Measurements from ENCODE around the gene XXYLT1.

Gene XXYLT1

DNA sequence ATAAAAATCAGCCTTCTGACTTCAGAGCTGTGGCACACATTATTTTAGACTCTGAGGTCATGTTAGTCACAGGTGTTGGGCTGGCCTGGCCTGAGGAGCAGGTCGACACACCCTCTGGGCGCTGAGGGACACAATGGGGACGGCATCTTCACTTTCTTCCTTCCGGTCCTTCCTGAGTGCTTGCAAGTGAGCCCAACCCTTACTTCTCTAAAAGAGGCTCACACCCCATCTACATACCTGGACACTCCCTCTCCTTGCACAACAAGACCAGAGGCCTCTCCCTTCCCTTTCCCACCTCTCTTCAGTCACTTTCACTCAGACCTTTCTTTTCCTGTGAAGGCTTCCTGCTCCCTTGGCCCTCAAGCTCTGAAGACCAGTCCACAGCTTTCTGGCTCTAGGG, 85.4 kb downstream of the XXYLT1 start:
- no peak for DNase-seq (ENCODE audit: low read depth)

DNA sequence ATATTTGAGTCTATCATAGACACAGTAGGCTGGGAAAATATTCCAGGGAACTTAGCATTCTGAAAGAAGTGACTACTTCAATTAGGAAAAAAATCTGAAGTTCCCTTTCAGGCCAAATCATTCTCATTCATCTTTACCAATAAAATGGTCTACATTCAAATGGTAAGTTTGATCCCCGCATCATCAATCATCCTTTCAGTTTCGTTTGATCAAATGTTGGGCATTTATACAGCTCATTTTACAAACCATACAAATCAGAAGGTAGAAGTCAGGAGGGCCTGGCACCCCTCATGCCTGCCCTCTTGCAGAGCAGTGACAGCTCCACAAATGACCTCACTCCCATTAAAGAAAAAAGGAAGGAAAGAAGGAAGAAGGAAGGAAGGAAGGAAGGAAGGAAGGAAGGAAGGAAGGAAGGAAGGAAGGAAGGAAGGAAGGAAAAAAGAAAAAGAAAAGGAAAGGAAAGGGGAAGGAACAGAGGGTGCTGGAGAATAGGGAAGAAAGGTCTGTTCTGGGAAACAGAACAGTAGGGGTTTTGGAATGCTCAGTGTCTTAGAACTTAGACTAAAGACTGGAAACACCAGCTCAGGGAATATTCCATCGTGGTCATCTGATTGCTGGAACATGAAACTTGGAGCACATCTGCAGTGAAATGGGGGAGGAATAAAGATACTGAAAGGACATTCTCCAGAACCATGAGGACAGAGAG, 86.1 kb downstream of the XXYLT1 start:
- no peak for DNase-seq (ENCODE audit: low read depth)

DNA sequence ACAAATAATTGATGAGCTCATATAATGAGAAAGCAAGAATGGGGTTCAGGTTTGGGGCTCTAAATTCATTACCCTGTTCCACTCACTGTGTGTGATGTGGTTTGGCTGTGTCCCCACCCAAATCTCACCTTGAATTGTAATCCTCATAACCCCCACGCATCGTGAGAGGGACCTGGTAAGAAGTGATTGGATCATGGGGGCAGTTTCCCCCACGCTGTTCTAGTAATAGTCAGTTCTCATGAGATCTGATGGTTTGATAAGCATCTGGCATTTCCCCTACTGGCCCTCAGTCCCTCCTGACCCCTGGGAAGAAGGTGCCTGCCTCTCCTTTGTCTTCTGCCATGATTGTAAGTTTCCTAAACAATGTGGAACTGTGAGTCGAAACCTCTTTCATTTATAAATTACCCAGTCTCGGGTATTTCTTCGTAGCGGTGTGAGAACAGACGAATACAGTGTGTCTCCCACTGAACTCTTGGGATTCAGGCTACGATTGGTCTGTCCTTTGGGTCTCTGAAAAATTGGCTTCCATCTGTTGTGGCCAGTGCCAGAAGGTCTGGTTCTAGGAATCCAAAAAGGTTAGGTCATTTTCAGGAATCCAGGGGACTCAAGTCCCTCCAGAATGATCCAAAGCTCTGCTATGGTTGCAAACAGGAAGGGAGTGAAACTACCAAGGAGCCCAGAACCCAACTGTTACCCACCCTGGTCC, 87.7 kb downstream of the XXYLT1 start:
- DNase-seq (ENCODE audit: low read depth), result no peak

DNA sequence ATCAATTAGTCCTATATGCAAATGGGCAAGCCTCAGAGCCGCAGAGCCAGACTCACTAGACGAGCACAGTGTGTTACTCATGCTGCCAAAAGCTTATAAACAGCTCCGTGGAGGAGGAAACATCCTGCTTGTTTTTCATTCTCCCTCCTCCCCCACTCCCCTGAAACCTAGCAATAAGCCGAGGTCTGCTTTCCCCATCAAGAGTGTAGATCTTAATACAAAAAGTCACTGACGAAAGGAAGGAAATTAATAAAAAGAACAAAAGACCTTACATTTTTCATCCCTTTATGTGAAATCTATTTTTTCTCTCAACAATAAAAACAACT, 88.5 kb downstream of the XXYLT1 start:
- DNase-seq (ENCODE audit: low read depth), result no peak

DNA sequence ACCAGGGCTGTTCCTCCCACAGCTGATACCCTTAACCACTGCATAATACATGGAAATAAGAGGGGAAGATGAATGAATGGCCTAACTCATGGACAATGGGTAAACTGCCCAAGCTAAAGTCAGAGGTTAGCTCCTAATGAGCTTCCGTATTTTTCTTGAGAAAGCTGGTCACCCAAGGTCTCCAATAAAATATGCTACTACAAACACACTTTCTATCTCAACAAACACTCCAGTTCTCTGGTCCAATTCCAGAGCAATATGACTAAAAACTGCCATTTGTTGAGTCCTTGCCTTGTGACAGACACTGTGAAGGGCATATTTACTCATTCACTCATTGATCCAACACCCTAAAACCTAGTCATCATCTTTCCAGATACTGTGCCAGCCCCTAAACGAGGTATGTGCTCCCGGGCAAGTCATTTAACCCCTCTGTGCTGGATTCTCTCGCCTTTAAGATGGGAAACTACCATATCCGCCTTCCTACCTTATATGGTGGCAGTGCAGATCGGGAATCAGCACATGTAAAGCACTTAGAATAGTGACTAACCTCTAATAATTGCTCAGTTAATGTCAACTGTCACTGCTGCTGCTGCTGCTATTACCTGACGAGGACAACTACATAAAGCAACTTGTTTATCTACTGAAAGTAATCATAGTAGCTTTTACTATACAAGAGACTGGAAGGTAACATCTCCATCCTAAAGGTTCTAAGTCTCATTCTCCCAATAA, 89.1 kb downstream of the XXYLT1 start:
- DNase-seq (ENCODE audit: low read depth), result no peak

DNA sequence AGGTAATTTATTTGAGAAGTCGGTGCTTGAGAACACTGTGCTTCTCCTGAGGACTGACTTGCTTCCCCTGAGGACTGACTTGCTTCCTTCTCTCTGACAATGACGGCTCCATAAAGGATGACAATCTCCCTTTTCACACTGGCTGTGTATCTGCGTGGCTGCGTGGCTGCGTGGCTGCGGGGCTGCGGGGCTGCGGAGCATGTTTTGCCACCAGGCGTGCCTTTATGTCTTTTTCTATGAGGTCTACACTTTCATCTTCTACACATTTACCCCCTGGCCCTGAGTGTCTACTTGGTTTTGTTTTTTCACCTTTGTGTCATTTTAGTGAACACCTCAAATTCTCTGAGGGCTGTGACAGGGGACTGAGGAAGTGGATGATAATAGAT, 89.9 kb downstream of the XXYLT1 start:
- DNase-seq (ENCODE audit: low read depth), result no peak

DNA sequence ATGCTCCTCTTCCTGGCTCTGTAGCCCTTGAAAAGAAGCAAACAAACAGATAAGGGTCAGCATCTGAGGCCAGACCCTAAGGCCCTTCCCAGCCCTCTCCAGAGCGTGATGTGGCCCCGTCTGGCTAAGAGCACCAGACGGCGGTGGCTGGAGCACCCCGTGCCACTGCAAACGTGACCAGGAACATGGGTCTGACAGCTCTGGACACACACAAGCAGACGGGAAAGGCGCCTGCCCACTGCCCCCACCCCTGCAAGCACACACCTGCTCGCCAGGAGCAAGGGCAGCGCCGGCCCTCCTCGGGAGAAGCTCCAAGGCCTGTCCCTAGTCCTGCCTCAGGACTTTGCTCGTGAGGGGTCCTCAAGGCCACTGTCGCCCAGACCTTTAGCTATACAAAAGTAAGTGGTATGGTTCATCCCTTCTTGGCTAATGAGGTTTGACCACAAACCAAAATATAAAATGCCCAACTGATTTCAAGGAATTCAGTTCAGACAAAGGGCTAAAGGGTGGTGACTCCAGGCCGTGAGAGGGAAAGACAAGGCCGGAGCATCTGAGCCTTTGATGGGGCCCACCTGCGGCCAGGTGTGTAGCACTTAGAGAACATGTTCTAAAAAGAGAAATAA, 90.4 kb downstream of the XXYLT1 start:
- no peak for DNase-seq (ENCODE audit: low read depth)

DNA sequence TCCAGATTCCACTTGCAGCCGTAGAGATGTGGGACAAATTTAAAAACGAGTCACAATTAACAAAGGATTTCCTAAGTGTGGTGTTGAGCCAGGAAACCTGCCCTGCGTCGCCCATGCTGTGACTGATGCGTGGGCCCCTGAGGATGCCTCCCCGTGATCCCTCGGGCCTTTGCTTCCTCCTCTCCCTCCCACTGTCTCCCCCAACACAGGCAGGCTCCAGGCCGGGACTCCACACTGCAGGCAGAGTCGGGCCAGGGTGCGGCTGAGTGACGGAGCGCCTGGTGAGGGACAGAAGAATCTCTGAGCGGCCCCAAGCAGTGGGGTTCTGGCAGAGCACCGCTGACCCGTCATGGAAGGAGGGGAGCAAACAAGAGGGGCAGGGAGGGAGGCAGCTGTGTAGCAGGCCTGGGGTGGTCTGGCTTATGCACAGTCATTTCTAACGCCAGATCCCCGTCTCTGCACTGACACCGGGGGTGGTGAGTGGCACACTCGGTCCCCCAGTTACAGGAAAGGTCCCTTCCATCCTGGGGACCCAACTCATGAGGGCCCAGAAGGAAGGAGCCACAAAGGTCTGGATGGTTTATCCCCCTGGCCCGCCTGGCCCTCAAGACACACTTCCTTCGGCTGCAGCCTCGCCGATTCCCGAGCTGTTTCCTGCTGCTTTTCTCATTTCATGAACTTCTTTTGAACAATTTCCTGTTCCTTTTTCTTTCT, 91.0 kb downstream of the XXYLT1 start:
- no peak for DNase-seq (ENCODE audit: low read depth)

DNA sequence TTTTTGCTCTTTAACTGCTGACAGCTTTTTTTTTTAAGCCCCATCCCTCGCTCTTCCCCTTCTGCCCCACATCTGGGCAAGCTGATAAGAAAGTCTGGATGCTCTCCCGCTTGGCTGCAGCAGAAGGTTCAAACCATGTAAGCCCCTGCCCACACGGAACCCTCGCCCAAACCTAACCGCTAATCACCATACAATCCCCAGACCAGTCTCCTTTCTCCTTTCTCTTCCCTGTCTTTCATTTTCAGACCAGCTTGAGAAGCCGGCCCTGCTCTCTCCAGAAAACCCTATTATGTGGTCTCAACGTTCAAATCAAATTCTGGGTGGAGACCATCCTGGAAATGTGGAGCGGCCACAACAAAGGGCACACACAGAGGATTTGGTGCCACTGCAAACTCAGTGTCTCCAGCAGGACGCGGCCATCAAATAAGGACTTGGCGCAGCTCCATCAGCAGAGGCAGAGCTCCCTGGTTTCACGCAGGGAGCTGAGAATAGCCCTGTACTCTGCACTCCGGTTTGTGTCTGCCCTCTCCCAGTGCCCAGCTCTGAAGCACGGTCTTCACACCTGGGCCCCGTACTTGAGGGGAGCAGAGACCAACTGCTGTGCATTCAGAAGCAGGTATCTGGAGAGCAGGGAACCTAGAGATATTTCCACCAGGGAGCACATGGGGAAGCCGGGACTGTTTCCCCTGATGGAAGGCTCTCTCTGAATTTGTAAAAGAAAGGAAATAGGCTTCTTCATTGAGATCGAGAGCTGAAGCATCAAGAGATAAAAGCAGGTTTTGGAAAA, 92.6 kb downstream of the XXYLT1 start:
- DNase-seq (ENCODE audit: low read depth), result no peak

DNA sequence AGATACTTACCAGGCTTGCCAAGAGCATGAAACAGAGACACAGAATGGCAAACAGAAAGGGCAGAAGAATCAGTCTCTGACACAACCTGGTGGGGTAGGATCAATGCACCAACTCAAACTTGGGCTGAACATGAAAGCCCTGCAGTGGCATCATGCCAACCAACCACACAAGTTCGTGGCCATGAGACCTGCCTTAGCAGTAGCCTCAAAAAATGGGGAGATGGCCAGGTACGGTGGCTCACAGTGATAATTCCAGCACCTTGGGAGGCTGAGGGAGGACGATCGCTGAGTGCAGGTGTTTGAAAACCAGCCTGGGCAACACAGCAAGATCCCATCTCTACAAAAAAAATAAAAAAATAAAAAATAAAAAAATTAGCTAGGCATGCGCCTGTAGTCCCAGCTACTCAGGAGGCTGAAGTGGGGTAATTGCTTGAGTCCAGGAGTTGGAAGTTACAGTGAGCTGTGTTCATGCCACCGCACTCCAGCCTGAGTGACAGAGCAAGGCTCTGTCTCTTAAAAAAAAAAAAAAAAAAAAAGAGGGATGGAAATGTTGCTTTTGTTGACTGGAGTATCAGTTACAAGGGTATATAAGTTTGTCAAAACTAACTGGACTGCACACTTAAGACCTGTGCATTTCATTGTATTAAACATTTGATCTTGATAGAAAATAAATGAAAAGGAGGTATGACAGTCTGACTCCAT, 93.4 kb downstream of the XXYLT1 start:
- DNase-seq (ENCODE audit: low read depth), result no peak

DNA sequence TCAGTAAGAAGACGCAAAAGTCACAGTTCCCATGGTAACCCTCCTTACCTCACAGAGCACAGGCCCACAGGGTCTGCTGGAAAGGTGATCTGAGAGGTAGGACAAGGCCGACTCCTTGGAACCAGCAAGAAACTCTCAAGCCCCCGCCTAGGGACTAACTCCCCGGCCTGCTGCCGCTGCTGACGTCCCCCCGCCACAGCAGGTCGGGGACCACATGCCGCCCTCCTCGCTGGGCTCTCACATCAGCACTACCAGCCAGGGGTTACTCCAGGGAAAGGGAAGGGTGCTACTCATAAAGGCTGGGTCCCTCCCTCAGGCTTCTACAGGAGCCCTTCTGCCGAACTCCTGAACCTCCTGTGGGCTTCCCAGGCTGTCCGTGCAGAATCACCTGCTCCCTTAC, 94.2 kb downstream of the XXYLT1 start:
- no peak for DNase-seq (ENCODE audit: low read depth)

DNA sequence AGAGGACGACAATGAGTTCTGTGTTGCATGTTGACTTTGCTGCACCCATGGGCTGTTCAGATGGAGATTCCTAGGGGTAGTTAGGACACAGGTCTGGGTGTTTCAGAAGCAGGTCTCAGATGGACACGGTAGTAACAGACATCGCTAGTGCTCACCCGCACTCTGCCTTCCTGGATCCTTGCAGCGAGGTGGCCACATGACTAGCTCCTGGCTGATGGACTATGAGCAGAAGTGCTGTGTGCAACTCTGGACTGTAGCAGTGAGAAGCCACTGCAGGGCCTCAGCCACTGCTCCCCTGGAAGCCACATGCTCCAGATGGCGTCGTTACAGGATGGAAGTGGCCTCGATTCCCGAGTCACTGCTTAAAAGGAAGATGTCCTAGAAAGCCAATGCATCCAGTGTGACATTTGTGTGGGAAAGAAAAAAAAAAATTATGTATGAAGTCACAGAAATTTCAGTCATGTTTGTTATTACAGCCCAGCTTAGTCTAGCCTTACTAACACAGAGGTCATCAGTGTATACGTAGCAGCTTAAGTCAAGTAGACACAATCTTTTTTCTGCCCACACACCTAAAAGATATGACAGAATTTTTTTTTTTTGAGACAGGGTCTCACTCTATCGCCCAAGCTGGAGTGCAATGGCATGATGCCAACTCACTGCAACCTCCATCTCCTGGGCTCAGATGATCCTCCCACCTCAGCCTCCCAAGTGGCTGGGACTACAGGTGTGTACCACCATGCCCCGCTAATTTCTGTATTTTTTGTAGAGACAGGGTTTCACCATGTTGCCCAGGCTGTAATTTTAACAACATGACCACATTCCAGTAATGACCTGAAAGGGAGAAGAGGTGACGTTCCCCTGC, 95.3 kb downstream of the XXYLT1 start:
- no peak for DNase-seq (ENCODE audit: low read depth)

DNA sequence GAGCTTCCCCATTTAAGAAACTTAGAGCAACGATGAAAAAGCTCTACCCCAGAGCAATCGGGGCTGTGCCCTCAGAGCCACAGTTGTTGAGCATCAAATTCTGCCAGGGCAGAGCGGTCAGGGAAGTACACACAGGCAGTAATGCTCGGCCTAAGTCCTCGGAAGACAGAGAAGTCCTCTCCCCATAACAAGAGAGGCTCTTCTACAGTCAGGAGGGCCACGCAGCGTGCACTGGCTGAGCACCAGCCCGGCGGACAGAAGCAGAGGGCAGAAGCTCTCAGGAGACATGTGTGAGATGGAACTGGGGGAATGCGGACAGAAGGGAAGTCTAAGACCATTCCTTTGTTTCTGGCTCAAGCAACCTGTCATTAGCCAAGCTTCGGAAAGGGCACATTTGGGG, 95.9 kb downstream of the XXYLT1 start:
- DNase-seq (ENCODE audit: low read depth), result no peak

DNA sequence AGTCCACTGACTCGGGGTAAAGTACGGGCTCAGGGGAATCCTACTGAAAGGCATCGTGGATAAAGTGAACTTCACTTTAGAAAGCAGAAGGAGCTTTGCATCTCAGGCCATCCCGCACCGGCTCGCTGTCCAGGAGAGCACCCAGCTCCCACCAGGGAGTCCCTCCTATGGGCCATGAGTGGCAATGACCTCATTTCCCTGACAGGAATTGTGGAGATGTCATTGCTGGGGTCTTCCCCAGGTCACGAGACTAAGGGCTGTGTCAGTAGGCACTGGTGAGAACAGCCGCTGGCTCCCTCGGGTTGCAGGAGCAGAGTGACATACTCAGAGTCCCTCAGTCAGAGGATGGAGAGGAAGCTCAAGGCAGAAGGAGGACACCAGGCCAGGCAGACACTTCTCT, 97.3 kb downstream of the XXYLT1 start:
- no peak for DNase-seq (ENCODE audit: low read depth)

DNA sequence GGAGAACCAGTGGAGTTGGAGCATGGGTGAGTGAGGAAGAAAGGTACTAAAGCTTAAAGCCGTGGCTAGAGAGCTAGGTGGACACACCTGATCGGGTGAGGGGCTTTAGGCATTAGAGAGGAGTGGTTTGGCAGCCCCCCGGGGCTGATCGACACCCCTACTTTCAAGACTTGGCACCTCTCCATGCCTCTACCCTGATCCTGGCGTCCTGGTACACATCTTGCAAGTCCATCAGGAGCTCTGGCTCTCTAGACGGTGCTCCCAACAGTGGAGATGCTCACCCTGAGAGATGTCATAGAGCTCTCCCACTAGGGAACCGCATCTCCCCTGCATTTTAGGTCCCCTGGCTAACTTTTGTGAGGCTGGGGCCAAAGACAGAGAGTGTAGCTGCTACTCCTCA, 98.1 kb downstream of the XXYLT1 start:
- no peak for DNase-seq (ENCODE audit: low read depth)

DNA sequence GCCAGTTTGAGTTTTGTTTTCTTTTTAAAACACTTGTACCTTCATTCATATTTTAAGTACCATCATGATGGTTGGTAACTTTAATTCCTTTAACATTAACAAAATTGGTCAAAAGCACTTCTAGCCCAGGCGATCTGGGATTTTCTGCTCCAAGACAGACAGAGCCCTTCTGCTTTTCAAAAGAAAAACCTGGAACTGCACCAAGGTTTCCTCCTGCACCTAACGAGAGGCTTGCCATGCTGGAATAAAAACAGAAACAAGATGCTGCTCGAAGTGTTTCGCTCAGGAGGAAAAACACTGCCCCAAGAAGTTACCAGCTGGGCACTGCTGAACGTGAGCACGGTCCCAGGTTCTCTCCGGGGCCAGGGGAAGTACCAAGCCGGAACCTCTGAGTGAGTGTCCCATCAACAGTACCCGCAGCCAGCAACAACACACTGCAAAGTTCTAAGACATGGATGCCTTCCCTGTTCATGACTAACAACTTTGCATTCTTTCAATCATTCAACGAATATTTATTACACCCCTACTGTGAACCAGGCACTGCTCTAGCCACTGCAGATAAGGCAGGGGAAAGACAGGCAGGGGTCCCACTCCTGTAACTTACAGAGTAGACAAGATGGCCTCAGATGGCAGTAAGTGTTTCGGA, 98.8 kb downstream of the XXYLT1 start:
- DNase-seq (ENCODE audit: low read depth), result no peak

DNA sequence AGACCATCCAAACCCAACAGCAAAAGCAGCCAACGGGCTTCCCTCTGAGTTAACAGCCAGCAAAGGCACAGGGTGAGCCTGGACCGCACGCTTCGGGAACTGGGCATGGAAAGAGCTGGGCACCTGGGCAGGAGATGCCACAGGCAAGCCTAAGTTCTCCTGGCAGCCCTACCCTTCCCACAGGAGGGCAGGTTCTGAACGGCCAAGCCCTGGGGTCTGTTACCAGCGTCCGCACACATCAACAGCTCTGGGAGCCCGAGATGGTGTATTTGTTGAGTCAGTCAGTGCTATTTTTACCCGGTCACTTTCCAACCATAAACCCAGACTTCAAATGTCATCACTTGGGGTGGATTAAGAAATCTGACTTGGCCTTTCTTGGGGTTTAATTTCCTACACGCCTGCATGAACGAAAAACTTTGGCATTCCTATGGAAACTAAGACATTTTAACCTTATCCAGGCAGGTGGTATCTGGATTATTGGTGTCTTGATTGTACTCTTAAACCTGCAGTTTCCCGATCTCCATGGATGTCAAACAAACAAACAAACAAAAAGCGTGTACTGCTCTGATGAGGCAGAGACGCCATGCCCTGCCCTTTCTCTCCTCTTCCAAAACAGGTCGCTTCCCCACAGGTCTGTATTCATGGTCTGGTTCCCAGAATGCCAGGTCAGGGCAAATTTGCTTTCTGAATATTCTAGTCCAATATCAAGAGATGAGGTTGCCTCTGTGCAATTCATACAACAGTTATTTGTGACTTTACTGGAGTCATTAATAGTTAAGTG, 99.7 kb downstream of the XXYLT1 start:
- DNase-seq (ENCODE audit: low read depth), result no peak

DNA sequence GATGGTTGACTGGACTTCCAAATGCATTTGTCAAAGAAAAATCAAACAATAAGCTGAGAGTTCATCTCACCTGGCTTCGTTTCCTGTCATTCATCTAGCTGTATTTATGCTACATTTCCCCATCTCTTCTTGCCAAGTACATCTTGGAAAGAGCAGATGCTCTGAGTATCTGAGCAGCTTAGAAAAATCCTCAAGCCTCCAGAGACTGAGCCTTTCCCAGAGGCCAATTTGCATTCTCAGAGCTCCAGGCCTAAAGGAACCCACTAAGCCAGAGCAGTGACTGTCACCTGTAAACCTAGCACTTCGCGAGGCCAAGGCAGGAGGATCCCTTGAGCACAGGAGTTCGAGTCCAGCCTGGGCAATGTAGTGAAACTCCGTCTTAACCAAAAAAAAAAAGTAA, 100.5 kb downstream of the XXYLT1 start:
- DNase-seq (ENCODE audit: low read depth), result no peak
